Vagina (tissue), 2 donors: ENCODE measurements around the gene ZNF407.

Source experiments
- CTCF ChIP-seq, 3 experiments: fragments of 450-650 bp in 2 of 3; fragments of 200-600 bp in 1 of 3; sonication (generic) in 1 of 3; IDR thresholded peaks; one replicate each; pipeline ENCODE4 v1.5.1; 2017 to 2019; ENCODE audit warnings: antibody characterized with exemption in 3 of 3, mild to moderate bottlenecking in 2 of 3, moderate library complexity in 2 of 3
- POLR2A ChIP-seq, 2 donors: fragments of 450-650 bp; IDR thresholded peaks; one replicate each; pipeline ENCODE4 v1.6.1; 2017; ENCODE audit warnings: antibody characterized with exemption in 2 of 2, mild to moderate bottlenecking in 2 of 2, moderate library complexity in 2 of 2
- POLR2AphosphoS5 ChIP-seq, 2 donors: sonication (generic); formaldehyde crosslinking; IDR thresholded peaks; one replicate each; pipeline ENCODE4 v1.9.0; 2017; ENCODE audit warnings: antibody characterized with exemption in 2 of 2, mild to moderate bottlenecking in 2 of 2, low read depth in 1 of 2; ENCODE audit not compliant: insufficient read depth in 1 of 2

GRCh38 chr18:74622072-74622471, 24.4 kb downstream of the ZNF407 start:
- TF ChIP-seq CTCF (IDR thresholded peaks at IDR 0.05) (no peak), POLR2AphosphoS5 (IDR thresholded peaks at IDR 0.05; ENCODE audit: insufficient read depth in 1 of 2, low read depth in 1 of 2) (no peak), POLR2A (IDR thresholded peaks at IDR 0.05) (no peak)
